HG03064 (cell line): Measurements from ENCODE around the gene ADORA1.

Experiments
- ATAC-seq: cut with Tn5 transposase; IDR thresholded peaks from one replicate; pipeline ENCODE4 v1.9.1; 2021; ENCODE audit warnings: low read depth; ENCODE audit not compliant: unreplicated experiment

The ADORA1 gene

DNA sequence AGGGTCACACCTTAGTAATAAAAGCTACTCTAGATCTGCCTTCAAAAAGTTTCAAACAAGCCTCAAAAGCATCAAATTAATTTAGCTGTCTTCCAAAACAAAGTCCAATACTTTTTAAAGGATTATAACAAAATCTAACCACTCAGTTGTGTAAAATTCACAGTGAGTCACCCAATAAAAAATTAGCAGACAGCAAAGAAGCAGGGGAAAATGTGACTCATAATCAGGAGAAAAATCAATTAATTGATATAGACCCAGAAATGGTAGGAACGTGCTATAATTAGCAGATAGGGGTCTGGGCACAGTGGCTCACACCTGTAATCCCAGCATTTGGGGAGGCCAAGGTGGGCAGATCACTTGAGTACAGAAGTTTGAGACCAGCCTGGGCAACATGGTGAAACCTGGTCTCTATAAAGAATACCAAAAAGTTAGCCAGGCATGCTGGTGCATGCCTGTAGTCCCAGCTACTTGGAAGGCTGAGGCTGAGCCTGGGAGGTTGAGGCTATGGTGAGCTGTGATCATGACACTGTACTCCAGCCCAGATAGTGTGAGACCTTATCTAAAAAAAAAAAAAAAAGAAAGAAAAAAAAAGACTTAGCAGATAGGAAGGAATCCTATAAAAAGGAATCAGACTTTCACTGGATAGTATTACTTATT lies 33.6 kb upstream of the ADORA1 start:
- no peak for ATAC-seq

DNA sequence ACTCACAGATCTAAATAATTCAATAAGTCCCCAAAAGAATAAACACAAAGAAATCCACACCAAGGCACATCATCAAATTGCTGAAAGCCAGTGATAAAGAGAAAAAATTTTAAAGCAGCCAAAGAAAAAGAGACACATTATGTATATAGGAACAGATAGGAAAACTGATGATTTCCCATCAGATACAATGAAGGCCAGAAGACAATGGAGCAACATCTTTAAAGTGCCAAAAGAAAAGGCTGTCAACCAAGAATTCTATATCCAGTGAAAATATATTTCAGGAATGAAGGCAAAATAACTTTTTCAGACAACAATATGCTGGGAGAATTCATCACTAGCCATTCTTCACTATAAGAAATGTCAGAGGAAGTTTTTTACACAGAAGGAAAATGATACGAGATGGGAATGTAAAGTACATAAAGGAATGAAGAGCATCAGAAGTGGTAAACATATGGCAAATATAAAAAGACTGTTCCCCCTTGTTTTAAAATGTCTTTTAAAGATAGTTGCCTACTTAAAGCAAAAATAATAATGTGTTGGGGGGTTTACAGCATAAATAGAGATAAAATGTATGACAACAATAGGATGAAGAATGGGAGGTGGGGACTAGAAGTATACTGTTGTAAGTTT lies 32.4 kb upstream of the ADORA1 start:
- no peak for ATAC-seq

DNA sequence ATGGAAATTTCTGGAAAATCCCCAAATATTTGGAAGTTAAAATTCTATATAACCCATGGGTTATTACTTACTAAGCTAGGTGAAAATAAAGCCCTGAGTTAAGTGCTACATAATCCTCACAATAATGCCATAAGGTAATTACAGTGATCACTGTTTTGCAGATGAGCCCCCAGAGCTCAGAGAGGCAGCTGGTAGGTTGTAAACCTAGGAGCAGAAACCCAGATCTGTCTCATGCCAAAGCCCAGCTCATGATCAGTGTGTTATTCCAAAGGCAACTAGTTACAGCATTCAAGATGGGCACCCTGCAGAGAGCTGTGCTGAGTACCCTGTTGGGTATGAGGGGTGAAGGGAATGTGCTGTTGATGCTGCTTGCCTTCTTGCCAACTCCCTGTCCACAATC lies 31.0 kb upstream of the ADORA1 start:
- no peak for ATAC-seq

DNA sequence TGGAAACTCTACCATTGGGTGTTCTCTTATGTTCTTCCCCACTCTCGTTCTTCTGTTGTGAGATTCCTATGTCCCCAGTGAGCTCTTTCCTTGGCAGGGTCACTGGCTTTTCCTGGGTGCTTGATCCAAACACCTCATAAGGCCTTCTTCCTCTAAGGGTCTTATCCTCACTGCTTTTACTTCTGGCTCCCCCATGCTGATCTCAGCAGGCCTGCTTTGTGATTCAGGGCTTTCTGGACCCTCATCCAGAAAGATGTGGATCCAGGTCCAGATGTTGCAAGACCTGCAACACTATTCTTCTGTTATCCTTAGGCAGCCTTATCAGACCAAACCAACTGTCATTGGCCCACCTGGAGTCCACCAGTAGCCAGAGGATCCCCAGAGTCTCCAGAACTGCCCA lies 30.5 kb upstream of the ADORA1 start:
- no peak for ATAC-seq

DNA sequence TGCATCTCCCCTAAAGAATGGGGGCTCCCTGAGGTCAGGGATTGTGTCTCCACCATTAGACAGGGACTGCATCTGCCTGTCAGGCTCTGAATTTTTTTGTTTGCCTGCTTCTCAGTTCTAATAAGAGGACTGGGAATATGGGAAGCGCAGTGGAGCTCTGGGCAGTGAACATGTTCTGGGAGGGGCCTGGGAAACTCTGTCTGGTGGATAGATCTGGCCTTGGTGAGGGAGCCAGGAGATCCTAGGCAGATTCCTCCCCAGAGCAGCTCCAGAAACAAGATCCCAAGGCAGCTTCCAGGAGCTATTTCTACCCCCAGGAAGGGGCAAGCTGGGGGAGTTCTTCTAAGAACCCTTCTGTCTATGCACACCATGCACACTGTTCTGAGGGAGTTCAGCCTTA lies 29.1 kb upstream of the ADORA1 start:
- ATAC-seq = no peak

DNA sequence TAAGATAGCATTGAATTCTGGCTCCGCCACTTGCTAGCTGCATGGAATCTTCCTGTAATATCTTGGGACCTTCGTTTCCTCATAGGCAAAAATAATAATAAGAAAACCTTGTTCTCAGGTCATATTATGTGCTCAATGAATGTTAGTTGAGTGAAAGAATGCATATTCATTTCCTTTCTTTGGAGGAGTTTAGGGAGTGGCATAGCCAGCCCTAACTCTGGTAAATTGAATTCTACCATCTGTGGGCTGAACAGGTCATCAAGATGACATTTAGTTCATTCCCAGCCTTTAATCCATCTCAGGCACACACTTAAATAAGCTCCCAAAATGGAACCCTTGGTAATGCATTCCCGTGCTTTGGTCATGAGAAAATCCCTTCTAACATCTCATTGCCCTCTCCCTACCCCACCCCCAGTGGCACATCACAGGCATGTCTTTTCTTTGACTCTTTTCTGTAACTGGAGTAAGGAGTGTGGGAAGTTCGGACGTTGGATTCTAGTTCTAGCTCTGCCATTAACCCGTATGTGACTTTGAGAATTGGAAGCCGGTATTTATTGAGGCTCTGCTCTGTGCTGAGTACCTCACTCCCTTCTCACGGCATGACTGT lies 28.5 kb upstream of the ADORA1 start:
- ATAC-seq = no peak

DNA sequence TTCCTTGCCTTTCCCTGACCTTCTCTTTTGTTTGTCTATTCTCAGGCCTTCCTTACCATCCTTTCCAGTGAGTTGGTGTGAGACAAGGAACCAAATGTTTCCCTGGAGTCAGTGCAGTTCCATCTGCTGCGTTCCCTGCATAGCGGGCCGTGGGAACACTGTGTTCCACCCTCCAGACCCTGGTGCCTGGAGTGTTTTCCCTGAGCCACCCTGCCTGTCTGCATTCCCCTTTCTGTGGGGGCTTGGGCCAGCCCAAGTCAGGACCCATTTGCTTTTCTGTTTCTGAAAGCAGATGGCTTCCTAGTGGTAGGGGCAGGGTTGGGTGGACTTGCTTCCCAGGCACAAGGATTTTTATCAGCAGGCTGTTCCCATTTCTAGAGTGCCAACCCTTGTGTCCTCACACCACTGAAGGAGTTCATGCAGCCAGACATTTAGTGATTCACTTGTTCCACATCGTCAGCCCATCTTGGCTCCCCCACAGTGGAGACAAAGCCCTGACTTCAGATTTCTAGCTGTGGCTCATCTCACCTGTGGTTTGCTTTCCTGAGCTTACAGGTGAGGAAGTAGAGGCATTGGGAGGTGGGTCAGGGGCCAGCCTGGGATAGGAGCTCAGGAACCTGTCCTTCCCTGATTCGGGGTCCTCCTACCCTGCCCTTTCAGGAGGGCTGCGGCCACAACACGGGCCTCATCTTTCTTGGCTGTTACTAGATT lies 27.6 kb upstream of the ADORA1 start:
- ATAC-seq = no peak

DNA sequence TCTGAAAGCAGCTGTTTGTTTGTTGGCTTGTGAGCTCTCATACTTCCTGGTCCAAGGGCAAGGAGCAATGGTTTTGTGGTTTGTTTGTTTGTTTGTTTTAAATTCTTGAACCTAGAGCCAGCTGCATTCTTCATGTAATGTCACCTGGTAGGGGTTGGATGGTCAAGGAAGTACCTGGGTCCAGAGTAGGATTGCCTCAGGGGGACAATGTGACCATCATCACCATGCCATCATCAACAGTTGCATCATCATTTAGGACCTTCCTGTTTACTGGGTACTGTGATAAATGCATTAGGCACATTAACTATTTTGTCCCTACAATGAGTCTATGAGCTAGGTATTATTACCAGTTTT lies 27.0 kb upstream of the ADORA1 start:
- no peak for ATAC-seq

DNA sequence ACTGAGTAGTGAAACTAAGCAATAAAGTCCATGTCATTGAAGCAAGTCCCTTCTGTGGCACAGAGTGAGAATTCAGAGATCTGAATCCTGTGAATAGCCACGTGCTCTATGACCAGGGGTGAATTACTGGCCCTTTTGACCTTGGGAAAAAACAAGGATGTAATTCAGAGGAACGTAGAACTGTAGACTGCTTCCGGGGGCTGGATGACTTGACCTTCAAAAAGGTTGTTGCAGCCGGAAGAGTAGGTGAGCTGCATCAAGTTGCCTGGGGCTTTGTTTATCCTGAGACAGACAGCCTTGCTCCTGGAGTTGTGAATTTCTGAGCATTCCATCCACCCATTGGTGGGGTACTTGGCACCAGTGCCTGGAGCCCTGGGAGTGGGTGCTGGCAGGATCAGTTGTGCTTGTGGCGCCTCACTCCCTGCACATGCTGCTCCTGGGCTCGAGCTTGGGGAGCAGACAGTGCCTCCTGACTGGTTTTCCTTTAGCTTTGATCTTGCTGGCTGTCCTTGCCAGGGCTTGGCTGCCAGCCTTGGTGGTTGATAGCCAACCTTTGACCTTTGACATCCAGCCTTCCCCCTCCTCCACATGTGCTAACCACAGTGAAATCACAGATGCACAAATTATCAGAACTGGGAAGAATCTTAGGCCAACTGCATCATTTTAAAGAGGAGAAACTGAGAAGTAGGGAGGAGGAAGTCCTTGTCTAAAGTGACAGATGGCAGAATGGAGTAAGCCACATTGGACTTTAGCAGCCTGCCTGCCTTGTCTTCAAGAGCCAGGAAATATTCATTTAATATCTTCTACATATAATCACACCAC lies 25.5 kb upstream of the ADORA1 start:
- no peak for ATAC-seq

DNA sequence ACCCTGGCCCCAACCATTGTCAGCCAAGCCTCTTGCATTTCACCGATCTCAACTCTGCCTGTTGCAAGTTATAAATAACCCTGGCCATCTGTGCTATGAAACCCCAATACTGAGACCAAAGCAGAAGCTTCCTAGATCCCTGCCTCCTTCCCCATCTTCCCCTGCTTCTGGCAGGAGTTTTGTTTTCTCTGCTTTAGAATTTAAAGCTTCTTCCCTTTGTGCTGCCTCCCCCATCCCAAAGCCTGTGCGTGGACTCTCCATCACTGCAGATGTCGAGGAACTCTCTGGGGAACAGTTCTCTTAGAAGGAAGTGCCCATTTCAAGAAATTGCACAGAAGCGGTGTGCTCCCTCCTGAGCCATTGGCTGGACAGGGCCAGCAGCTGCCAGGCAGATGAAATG lies 24.3 kb upstream of the ADORA1 start:
- no peak for ATAC-seq

DNA sequence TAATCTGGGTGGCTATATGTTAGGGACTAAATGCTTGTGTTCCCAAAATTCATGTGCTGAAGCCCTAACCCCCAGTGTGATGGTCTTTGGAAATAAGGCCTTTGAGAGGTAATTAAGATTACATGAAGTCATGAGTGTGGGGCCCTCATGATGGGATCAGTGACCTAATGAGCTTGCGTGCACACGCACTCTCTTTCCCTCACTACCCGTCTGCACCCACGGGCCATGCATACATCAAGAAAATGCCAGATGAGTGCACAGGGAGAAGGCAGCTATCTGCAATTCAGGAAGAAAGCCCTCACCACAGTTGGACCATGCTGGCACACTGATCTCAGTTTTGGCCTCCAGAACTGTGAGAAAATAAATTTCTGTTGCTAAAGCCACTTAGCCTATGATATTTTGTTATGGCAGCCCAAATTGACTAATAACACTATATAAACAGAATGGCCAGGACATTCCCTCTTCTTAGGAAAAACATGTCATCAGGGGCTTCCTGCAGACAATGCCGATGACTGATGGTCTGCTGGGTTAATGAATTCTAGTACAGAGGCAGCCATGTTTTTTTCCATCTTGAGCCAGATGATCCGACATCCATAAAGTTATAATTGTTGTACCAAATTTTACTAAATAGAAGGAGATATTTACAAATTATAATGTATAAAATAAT lies 23.6 kb upstream of the ADORA1 start:
- no peak for ATAC-seq

DNA sequence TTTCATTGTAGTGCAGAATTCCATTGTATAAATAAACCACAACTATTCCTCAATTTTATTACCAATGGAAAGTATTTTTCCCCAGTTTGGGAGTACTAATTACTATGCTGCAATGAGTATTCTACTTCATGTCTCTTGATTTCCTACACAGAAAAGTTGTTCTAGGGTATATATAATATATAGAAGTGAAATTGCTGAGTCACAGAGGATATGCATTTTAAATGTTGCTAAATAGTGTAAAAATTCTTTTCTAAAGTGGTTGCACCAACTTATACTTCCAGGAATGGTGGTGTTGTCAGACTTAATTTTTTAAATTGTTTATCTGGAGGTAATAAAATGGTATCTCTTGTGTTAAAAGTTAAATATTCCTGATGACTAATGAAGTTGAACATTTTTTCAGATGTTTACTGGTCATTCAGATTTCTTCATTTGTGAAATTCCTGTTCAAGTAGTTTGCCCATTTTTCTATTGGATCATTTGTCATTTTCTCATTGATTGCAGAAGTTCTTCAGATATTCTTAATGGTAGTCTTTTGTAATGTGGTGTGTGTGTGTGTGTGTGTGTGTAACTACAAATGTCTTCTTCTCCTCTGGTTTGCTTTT lies 22.6 kb upstream of the ADORA1 start:
- no peak for ATAC-seq

DNA sequence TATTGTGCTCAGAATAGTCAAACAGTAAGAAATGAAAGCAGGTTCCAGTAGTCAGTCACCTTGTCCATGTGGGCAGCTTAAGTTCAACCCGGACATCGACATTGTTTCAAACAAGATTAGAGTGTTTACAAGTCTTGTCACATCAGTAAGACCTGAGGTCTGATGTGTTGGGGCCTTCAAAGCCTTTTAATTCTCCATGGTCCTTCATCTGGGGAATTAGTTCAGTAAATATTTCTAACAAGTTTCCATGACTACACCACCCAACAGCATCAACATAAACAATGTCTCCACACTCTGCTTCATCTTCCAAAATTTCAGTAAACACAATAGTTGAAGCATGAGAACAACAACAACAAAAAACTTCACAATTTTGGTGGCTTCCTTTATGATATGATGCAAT lies 15.1 kb upstream of the ADORA1 start:
- ATAC-seq = no peak

DNA sequence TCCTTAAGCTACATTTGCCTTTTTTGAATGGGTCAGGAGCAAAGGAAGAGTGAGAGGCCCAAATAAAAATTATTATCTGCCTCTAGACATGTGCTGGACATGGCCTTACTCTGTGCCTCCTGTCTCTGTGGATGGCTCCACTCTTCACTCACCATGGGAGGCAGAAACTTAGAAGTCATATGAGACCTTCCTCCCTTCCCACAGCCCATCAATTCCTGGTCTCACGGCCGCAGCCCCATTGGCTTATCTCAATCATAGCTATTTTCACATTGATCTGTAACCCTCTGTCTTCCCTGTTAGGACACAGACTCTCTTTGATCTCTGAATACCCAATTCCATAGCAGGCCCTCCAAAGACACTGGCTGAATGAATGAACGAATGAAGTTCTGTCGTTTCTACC lies 14.2 kb upstream of the ADORA1 start:
- no peak for ATAC-seq

DNA sequence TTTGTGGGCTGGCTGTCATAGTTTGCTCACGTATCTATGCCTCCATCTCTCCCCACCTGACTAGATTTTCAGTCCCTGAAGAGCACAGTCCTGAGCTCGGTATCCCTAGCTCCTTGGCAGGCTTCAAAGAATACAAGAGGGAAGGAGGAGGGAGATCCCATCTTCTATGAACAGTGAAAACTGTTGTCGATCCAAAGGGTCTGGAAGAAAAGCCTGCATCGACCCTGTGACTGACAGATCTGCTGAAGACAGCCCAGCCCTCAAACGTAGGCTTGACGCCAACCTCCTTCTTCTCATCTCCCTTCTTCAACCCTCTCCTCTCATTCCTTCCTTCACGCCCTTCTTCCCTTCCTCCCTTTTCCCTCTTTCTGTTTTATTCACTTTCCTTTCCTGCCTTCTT lies 13.3 kb upstream of the ADORA1 start:
- no peak for ATAC-seq

DNA sequence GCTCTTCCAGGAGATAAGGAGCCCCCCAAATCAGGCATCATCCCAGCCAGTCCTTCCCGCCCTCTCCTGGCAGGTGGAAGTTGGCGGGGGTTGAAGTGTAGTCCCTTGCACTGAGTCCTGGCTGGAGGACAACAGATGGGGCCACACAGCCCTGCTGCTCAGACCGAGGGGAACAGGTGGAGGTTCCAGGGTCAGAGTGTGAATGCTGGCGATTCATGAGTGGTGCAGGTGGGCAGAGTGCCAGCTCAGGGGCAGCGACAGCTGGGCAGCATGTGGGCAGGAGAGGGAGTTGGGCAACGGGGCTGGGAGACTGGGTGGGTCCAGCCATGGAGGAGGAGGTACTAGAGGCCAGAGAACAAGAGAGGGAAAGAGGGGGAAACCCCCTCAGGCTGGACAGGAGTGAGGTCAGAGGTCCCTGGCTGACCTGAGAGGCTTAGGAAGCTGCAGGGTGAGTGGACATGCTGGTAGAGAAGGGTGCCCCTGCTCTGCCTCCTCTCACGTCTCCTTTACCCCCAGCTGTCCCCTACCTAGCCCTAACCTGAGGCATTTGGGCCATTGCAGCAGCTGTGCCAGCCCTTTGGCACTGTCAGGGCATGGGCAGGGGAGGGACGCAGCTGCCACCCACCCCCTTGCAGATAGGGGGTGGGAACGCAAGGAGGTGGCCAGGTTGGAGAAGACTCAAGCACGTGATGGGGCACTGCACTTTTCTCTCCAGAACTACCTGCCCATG lies 11.3 kb upstream of the ADORA1 start:
- no peak for ATAC-seq

DNA sequence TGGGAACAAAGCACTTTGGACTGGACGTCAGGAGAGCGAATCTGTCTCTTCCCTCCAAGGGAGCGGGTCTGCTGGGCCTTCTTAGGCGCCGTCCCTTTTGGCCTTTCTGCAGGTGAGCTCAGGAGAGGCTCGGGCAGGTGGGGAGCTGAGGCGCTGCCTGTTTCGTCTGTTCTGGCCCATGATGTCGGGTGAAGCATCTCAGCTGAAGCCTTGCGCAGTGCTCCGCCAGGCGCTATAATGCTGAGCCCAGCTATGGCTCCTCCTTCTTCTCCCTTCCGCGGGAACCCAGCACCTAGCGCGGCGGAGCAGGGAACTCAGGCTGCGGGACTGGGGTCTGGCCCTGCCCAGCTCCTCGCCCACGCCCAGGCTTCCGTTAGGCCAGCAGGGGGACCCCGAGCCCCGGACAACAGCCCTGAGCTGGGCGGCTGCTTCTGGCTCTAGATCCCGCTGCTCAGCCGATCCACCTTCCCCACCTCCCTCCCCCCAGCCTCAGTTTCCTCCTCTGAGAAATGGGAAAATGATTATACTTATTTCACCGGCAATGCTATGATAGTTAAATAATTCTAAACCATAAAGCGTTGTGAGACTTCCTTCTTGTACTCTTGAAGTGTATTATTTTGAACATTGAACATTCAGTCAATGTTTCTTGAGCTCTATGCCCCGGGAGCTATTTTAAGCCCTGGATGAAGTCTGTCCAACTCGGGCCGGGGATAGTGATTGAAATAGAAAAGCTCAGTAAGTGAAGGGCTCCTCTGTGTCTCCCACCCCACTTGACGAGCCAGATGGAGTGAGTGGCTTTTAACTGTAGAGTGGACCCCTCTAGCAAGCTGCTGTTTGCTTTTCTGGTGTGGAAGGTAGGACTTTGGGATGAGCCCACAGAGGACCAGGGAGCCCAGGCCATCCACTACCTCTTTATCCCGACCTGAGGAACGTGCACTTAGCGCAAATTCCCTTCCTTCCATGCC lies 9.6 kb upstream of the ADORA1 start:
- no peak for ATAC-seq
